Stimulated activated CD4-positive, alpha-beta T cell treated with anti-CD3 and anti-CD28 coated beads, Interleukin-4, amount 100 ng/mL, for 24 hours (primary cell): ENCODE measurements around the gene EGF.

Experiments
- DNase-seq: peaks from one replicate; pipeline ENCODE4 v3.0.0-alpha.2; 2020

The EGF gene

GRCh38 chr4:109966891-109967481, 54.3 kb downstream of the EGF start:
- DNase-seq, result no peak

- no peak for DNase-seq
Observed at GRCh38 chr4:109967798-109968520, 55.3 kb downstream of the EGF start.

GRCh38 chr4:109969087-109969486, 56.4 kb downstream of the EGF start:
- DNase-seq, result no peak

- no peak for DNase-seq
Observed at GRCh38 chr4:109969919-109970318, 57.2 kb downstream of the EGF start.

GRCh38 chr4:109972786-109973528, 60.3 kb downstream of the EGF start:
- DNase-seq, result no peak

- no peak for DNase-seq
Observed at GRCh38 chr4:109973529-109973905, 60.8 kb downstream of the EGF start.

- no peak for DNase-seq
Observed at GRCh38 chr4:109976189-109976588, 63.5 kb downstream of the EGF start.

GRCh38 chr4:109977854-109978501, 65.3 kb downstream of the EGF start:
- DNase-seq, result no peak

GRCh38 chr4:109978704-109979454, 66.2 kb downstream of the EGF start:
- no peak for DNase-seq

GRCh38 chr4:109979920-109980717, 67.4 kb downstream of the EGF start:
- no peak for DNase-seq

- DNase-seq, result no peak
Observed at GRCh38 chr4:109981936-109982335, 69.3 kb downstream of the EGF start.

GRCh38 chr4:109982521-109982920, 69.8 kb downstream of the EGF start:
- no peak for DNase-seq

GRCh38 chr4:109985993-109986974, 73.6 kb downstream of the EGF start:
- DNase-seq, result no peak

GRCh38 chr4:109989044-109989443, 76.4 kb downstream of the EGF start:
- no peak for DNase-seq

GRCh38 chr4:109989618-109990017, 76.9 kb downstream of the EGF start:
- DNase-seq, result no peak

GRCh38 chr4:109990261-109991257, 77.9 kb downstream of the EGF start:
- DNase-seq, result no peak

- no peak for DNase-seq
Observed at GRCh38 chr4:109993116-109993515, 80.4 kb downstream of the EGF start.

- DNase-seq, result no peak
Observed at GRCh38 chr4:109994415-109994827, 81.7 kb downstream of the EGF start.

GRCh38 chr4:109996526-109996925, 83.8 kb downstream of the EGF start:
- no peak for DNase-seq
